H1 (cell line): ENCODE results near the gene NSFL1C.

ENCODE experiments used
- ASH2L ChIP-seq: fragments of 200-600, 300-600 bp; sonication (generic); IDR thresholded peaks from one replicate; pipeline ENCODE4 v1.7.1; 2017; ENCODE audit warnings: low read length
- EGR1 ChIP-seq: IDR thresholded peaks from 2 replicates; pipeline ENCODE4 v1.6.1; 2011; ENCODE audit warnings: low read depth, low read length, borderline replicate concordance
- EP300 ChIP-seq, 2 experiments: IDR thresholded peaks; 1 replicate in 1 of 2; 2 replicates in 1 of 2; pipeline ENCODE4 v1.6.1; 2011 to 2012; ENCODE audit warnings: low read depth in 2 of 2, low read length in 2 of 2, mild to moderate bottlenecking in 2 of 2, borderline replicate concordance in 1 of 2, inconsistent platforms in 1 of 2, moderate library complexity in 1 of 2
- FOSL1 ChIP-seq: IDR thresholded peaks from 2 replicates; pipeline ENCODE4 v1.6.1; 2011; ENCODE audit warnings: mild to moderate bottlenecking, low read depth, low read length, moderate library complexity; ENCODE audit not compliant: insufficient read depth
- JUND ChIP-seq: IDR thresholded peaks from 2 replicates; pipeline ENCODE4 v1.6.1; 2011; ENCODE audit warnings: mild to moderate bottlenecking, improper control_type of control experiment, low read length
- KDM1A ChIP-seq: fragments of 200-600, 300-600 bp; sonication (generic); IDR thresholded peaks from 2 replicates; pipeline ENCODE4 v1.7.1; 2016; ENCODE audit warnings: mild to moderate bottlenecking, low read length, borderline replicate concordance
- RAD21 ChIP-seq, 2 experiments: IDR thresholded peaks in 1 of 2; conservative IDR thresholded peaks in 1 of 2; 2 replicates each; pipeline ENCODE4 v1.6.1; 2011; ENCODE audit warnings: low read depth in 2 of 2, low read length in 2 of 2, improper control_type of control experiment in 1 of 2, inconsistent platforms in 1 of 2, mild to moderate bottlenecking in 1 of 2, moderate library complexity in 1 of 2
- SIX5 ChIP-seq: IDR thresholded peaks from 2 replicates; pipeline ENCODE4 v1.6.1; 2011; ENCODE audit warnings: mild to moderate bottlenecking, low read depth, low read length
- TEAD4 ChIP-seq: IDR thresholded peaks from 2 replicates; pipeline ENCODE4 v1.6.1; 2012; ENCODE audit warnings: low read depth, low read length, inconsistent platforms, mixed read lengths
- USF2 ChIP-seq: IDR thresholded peaks from 2 replicates; pipeline ENCODE4 v1.6.1; 2011; ENCODE audit warnings: low read length, improper control_type of control experiment
- TF ChIP-seq, protein P1 (sequence below): fragments of 300-600 bp; sonication (generic); IDR thresholded peaks from 2 replicates; pipeline ENCODE4 v1.7.1; 2012; ENCODE audit warnings: low read length, moderate library complexity, mild to moderate bottlenecking, inconsistent platforms; ENCODE audit not compliant: insufficient replicate concordance
- TF ChIP-seq, protein P2 (sequence below), 3 experiments: IDR thresholded peaks; 1 replicate in 2 of 3; 2 replicates in 1 of 3; pipeline versions ENCODE4 v1.5.1 to v1.6.1; 2011; ENCODE audit warnings: low read length in 3 of 3, mild to moderate bottlenecking in 3 of 3, inconsistent platforms in 2 of 3, low read depth in 1 of 3, moderate library complexity in 1 of 3; ENCODE audit not compliant: insufficient read depth in 1 of 3; ENCODE audit errors: control extremely low read depth in 1 of 3
- TF ChIP-seq, protein P3 (sequence below): IDR thresholded peaks from 2 replicates; pipeline ENCODE4 v1.6.1; 2012; ENCODE audit warnings: low read length, inconsistent platforms

- TF ChIP-seq ASH2L (no peak), RAD21 (IDR thresholded peaks at IDR 0.05 in 1 of 2, conservative IDR thresholded peaks at IDR 0.05 in 1 of 2; ENCODE audit: low read depth in 2 of 2, low read length in 2 of 2) (peak; percentile 57 to 58), SIX5 (no peak), TEAD4 (no peak), JUND (no peak), EGR1 (no peak), KDM1A (no peak), EP300 (IDR thresholded peaks at IDR 0.05; ENCODE audit: borderline replicate concordance in 1 of 2, low read depth in 2 of 2, low read length in 2 of 2) (no peak), FOSL1 (no peak), USF2 (no peak)
- TF ChIP-seq, protein P1, sequence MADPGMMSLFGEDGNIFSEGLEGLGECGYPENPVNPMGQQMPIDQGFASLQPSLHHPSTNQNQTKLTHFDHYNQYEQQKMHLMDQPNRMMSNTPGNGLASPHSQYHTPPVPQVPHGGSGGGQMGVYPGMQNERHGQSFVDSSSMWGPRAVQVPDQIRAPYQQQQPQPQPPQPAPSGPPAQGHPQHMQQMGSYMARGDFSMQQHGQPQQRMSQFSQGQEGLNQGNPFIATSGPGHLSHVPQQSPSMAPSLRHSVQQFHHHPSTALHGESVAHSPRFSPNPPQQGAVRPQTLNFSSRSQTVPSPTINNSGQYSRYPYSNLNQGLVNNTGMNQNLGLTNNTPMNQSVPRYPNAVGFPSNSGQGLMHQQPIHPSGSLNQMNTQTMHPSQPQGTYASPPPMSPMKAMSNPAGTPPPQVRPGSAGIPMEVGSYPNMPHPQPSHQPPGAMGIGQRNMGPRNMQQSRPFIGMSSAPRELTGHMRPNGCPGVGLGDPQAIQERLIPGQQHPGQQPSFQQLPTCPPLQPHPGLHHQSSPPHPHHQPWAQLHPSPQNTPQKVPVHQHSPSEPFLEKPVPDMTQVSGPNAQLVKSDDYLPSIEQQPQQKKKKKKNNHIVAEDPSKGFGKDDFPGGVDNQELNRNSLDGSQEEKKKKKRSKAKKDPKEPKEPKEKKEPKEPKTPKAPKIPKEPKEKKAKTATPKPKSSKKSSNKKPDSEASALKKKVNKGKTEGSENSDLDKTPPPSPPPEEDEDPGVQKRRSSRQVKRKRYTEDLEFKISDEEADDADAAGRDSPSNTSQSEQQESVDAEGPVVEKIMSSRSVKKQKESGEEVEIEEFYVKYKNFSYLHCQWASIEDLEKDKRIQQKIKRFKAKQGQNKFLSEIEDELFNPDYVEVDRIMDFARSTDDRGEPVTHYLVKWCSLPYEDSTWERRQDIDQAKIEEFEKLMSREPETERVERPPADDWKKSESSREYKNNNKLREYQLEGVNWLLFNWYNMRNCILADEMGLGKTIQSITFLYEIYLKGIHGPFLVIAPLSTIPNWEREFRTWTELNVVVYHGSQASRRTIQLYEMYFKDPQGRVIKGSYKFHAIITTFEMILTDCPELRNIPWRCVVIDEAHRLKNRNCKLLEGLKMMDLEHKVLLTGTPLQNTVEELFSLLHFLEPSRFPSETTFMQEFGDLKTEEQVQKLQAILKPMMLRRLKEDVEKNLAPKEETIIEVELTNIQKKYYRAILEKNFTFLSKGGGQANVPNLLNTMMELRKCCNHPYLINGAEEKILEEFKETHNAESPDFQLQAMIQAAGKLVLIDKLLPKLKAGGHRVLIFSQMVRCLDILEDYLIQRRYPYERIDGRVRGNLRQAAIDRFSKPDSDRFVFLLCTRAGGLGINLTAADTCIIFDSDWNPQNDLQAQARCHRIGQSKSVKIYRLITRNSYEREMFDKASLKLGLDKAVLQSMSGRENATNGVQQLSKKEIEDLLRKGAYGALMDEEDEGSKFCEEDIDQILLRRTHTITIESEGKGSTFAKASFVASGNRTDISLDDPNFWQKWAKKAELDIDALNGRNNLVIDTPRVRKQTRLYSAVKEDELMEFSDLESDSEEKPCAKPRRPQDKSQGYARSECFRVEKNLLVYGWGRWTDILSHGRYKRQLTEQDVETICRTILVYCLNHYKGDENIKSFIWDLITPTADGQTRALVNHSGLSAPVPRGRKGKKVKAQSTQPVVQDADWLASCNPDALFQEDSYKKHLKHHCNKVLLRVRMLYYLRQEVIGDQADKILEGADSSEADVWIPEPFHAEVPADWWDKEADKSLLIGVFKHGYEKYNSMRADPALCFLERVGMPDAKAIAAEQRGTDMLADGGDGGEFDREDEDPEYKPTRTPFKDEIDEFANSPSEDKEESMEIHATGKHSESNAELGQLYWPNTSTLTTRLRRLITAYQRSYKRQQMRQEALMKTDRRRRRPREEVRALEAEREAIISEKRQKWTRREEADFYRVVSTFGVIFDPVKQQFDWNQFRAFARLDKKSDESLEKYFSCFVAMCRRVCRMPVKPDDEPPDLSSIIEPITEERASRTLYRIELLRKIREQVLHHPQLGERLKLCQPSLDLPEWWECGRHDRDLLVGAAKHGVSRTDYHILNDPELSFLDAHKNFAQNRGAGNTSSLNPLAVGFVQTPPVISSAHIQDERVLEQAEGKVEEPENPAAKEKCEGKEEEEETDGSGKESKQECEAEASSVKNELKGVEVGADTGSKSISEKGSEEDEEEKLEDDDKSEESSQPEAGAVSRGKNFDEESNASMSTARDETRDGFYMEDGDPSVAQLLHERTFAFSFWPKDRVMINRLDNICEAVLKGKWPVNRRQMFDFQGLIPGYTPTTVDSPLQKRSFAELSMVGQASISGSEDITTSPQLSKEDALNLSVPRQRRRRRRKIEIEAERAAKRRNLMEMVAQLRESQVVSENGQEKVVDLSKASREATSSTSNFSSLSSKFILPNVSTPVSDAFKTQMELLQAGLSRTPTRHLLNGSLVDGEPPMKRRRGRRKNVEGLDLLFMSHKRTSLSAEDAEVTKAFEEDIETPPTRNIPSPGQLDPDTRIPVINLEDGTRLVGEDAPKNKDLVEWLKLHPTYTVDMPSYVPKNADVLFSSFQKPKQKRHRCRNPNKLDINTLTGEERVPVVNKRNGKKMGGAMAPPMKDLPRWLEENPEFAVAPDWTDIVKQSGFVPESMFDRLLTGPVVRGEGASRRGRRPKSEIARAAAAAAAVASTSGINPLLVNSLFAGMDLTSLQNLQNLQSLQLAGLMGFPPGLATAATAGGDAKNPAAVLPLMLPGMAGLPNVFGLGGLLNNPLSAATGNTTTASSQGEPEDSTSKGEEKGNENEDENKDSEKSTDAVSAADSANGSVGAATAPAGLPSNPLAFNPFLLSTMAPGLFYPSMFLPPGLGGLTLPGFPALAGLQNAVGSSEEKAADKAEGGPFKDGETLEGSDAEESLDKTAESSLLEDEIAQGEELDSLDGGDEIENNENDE, result no peak
- TF ChIP-seq, protein P2, sequence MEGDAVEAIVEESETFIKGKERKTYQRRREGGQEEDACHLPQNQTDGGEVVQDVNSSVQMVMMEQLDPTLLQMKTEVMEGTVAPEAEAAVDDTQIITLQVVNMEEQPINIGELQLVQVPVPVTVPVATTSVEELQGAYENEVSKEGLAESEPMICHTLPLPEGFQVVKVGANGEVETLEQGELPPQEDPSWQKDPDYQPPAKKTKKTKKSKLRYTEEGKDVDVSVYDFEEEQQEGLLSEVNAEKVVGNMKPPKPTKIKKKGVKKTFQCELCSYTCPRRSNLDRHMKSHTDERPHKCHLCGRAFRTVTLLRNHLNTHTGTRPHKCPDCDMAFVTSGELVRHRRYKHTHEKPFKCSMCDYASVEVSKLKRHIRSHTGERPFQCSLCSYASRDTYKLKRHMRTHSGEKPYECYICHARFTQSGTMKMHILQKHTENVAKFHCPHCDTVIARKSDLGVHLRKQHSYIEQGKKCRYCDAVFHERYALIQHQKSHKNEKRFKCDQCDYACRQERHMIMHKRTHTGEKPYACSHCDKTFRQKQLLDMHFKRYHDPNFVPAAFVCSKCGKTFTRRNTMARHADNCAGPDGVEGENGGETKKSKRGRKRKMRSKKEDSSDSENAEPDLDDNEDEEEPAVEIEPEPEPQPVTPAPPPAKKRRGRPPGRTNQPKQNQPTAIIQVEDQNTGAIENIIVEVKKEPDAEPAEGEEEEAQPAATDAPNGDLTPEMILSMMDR (IDR thresholded peaks at IDR 0.05; ENCODE audit: control extremely low read depth in 1 of 3, insufficient read depth in 1 of 3, low read depth in 1 of 3, low read length in 3 of 3), result peak; percentile 2 to 52 (median 39); a peak in 3 of 4 replicates
- TF ChIP-seq, protein P3, sequence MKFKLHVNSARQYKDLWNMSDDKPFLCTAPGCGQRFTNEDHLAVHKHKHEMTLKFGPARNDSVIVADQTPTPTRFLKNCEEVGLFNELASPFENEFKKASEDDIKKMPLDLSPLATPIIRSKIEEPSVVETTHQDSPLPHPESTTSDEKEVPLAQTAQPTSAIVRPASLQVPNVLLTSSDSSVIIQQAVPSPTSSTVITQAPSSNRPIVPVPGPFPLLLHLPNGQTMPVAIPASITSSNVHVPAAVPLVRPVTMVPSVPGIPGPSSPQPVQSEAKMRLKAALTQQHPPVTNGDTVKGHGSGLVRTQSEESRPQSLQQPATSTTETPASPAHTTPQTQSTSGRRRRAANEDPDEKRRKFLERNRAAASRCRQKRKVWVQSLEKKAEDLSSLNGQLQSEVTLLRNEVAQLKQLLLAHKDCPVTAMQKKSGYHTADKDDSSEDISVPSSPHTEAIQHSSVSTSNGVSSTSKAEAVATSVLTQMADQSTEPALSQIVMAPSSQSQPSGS, result no peak
Measured at GRCh38 chr20:1509237-1509636, 42.6 kb upstream of the NSFL1C start.
